ENCODE data around the gene ANKRD52. TPM values are rescaled to one million over a fixed set of nuclear protein-coding genes. Genes with fewer than 3 reads are reported as not detected.
"Not testable (repeated sequence)": the region's sequence is repeated elsewhere in the genome, so short reads cannot be mapped to it uniquely, and the experiment has no call there.

Gene ANKRD52
- total RNA-seq: 10.1 and 17.1 TPM in 2 replicates

DNA sequence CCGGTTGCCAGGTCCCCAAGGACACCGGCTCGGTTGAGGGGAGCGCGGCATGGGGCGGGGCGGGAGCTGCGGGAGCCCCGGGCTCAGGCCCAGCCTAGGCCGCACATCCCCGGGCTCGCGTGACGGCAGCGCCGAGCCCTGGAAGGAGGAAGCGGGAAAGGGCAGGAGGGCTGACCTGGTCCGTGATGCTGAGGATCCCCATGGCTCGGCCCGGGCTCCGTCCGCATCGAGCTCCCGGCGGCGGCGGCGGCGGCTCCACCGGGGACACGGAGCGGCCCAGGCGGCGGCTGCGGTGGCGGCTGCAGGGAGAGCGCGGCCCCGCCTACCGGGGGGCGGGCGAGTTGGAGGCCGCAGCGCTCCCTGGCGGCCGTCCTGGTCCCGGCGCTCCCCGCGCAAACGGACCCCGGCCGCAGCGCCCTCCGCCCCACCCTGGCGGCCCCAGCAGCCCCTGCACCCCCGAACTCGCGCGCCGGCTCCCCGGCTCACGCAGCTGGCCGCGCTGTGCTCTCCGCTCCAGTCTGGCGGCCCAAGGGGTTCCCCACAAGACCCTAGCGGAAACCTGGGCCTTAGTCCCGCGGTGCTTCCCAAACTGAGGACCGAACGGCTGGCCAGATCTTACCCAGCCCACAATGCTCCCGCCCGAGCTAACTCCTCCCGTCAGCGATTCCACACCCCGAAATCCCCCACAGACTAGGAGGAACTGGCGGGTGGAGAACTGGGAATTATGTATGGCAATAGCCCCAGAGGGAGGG, at the start of gene ANKRD52:
Gene ANKRD52, minus strand, starts transcription at position 317 of the 752 bp plus-strand sequence. Its CDS starts 115 bp downstream, at position 202.
- peak; percentile 16 to 72 for DNase-seq (ENCODE audit: low read depth in 2 of 2)

DNA sequence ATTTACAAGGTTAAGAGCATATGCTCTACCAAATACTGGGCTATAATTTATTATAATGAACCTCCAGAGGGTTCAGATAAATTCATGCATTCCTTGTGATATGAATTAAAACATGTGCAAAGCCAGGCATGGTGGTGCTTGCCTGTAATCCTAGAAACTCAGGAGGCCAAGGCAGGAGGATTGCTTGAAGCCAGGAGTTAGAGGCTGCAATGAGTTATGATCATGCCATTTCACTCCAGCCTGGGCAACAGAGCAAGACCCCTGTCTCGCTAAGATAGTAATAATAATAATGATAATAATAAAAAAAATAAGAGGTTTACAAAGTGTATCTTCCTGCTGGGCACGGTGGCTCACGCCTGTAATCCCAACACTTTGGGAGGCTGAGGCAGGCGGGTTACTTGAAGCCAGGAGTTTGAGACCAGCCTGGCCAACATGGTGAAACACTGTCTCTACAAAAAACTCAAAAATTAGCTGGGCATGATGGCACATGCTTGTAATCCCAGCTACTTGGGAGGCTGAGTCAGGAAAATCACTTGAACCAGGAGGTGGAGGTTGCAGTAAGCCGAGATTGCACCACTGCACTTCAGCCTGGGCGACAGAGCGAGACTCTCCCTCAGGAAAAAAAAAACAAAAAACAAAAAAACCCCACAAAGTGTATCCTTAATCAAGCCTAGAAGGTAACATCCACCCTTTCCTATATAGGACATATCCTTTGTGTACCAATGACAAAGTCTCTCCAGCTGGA, 49.2 kb upstream of the ANKRD52 start:
- DNase-seq (ENCODE audit: low read depth in 2 of 2): no peak

DNA sequence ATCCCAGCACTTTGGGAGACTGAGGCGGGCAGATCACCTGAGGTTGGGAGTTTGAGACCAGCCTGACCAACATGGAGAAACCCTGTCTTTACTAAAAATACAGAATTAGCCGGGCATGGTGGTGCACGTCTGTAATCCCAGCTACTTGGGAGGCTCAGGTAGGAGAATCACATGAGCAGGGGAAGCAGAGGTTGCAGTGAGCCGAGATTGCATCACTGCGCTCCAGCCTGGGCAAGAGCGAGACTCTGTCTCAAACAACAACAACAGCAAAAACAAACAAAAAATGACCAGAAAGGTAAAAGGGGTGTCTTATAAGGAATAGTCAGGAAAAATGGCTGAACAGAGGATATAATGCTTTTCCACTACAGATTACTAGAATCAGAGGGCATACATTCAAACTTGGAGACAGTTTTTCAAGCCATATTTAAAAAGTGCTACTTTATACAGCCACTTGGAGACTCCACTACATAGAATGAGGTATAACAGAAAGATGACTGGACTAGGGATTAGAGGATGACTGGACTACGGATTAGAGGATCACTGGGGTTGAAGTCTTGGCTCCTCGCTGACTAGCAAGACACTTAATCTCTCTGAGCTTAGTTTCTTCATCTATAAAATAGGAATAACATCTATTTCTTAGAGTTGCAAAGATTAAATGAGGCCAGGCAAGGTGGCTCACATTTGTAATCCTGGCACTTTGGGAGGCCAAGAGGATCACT, 46.8 kb upstream of the ANKRD52 start:
- DNase-seq (ENCODE audit: low read depth in 2 of 2): no peak

DNA sequence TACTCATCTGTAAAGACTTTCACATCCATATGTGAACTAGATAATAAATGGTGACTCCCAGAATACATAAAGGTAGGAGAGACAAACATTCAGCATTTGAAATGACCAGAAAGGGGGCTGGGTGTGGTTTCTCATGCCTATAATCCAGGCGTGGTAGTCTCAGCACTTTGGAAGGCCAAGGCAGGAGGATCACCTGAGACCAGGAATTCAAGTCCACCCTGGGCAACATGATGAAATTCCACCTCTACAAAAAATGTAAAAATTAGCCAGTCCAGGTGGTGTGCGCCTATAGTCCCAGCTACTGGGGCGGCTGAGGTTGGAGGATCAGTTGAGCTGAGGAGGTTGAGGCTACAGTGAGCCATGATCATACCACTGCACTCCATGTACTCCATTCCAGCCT, 46.1 kb upstream of the ANKRD52 start:
- no peak for DNase-seq (ENCODE audit: low read depth in 2 of 2)

DNA sequence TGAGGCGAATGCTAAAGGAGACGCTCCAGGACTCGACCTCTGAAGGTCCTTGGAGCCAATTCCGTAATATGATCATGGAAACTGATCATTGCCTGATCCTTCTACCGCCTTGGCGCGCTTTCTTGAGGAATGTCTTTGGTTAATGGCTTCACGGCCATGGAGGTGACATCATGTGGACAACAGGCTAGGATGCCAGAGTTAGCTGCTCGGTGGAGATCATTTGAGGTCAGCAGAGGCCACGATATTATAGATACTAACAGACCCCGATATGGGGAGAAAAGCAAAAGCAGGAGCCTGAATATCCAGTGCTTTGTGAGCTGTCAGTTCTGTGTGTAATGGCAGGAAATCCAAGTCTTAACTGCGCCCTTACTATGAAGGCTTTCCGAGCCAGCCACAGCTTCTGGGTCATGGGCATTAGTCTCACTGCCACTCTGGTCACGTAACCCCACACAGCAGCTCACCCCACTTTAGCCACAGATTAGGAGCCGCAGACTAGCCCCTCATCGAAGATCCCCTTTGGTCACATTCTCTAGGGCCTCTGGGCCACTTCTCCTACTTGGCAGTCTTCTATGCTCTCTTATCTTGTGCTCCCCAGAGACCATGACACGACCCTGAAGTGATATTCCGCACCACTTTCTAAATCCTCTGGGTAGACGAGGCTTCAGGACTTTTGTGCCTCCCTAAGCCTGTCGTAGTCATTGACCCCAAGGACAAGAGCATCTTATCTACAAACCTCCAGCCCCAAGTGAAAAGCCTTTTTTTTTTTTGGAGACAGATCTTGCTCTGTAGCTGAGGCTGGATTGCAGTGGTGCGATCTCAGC, 42.7 kb upstream of the ANKRD52 start:
- no peak for DNase-seq (ENCODE audit: low read depth in 2 of 2)

DNA sequence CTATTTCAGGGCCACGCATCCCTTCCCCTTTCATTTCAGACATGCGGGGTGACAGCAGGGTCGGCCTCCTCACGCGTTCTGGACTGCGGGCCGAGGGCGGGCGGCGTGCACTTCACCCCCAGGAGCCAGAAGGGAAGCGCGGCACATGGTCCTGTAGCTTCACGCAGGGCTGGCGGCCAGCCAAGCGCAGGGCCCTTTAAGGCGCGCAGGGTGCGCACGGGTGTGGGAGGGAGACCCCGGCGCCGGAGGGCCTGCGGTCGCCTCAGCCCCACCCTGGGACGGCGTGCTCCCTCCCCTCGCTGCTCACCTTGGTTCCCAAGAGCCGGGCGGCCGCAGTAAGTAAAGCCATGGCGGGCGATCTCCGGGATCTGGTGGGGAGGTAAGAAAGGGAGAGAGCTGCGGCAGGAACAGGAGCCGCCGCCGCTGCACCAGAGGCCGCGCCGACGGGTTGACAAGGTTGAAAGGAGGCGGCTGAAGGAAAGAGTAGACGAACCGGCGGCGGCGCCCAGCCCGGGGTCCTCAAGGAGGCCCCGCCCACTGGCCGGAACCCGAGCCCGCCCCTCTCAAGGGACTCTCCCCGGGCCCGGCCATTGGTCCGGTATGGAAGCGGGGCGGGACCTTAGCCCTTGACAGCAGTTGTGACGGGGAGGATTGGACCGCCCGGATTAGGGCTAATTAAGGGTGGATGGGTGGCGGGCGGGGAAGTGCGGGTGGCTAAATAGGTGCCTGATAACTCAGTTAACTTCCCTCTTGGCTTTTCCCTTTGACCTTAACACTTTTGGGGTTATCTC, 41.9 kb upstream of the ANKRD52 start, which contains the start of gene CS:
Gene CS, minus strand, starts transcription at position 478 of the 791 bp plus-strand sequence. Its CDS starts 129 bp downstream, at position 349.
- DNase-seq (ENCODE audit: low read depth in 2 of 2): peak; percentile 89 to 98

DNA sequence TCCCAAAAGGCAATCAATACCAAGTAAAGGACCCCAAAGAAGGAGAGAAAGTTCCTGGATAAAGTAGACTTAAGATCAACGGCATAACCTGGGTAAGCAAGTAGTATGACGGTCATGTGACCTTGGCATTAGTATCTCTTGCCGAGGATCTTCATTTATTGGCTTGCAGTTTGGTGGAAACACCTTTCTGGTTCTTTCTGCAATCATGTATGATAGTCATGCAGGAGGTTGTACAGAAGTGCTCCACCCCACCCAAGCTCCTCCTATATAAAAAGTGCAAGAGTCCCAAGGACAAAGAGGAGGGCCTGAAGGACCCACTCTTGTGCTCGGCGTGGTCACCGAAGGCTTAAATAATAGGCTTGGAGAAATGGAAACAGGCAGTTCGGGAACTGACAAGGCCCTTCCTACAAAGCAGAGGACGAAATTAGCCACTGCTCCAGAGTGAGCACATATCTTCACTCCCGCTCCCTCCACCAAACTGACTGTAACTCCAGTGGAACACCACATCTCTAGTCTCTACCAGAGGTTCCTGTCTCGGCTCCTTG, 41.2 kb upstream of the ANKRD52 start:
- peak in 1 of 2 donors; percentile 19 for DNase-seq (ENCODE audit: low read depth in 2 of 2)

DNA sequence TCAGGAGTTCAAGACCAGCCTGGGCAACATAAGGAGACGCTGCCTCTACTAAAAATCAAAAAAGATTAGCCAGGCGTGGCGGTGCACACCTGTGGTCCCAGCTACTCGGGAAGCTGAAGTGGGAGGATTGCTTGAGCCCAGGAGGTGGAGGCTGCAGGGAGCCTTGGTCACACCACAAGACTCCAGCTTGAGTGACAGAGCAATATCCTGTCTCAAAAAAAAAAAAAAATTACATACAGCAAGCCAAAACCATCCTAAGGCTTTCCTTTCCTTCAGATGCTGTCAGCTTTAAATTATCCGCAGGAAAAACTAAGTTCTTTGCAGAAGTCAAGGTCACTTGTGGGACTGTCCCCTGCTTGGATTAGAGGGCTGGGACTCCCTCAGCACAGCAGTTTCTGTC, 40.6 kb upstream of the ANKRD52 start:
- no peak for DNase-seq (ENCODE audit: low read depth in 2 of 2)

DNA sequence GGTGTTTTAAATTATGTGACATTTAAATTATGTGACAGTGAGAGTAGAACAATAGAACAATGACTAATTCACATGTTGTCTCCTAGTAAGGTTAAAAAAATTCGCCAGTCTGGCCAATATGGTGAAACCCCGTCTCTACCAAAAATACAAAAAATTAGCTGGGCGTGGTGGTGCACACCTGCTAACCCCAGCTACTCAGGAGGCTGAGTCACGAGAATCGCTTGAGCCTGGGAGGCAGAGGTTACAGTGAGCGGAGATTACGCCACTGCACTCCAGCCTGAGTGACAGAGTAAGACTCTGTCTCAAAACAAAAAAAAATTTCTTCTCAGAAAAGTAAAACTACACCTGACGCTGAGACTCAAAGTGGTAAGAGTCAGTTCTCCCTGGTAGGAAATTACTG, 39.2 kb upstream of the ANKRD52 start:
- DNase-seq (ENCODE audit: low read depth in 2 of 2): no peak

DNA sequence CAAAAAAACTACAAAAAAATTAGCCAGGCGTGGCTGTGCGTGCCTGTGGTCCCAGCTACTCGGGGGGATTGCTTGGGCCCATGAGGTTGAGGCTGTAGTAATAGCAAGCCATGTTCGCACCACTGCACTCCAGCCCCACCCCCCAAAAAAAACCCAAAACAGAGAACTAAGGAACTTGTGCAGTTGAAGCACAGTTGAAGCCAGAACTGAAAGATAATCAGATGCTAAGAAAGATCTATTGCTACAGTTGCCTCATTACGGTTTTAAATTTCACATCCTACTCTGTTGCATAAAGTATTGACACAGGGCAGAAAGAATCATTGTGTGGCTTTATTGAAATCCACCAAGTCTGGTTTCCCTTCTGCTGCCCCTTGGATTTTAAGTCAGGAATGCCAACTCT, 38.1 kb upstream of the ANKRD52 start:
- DNase-seq (ENCODE audit: low read depth in 2 of 2): no peak

DNA sequence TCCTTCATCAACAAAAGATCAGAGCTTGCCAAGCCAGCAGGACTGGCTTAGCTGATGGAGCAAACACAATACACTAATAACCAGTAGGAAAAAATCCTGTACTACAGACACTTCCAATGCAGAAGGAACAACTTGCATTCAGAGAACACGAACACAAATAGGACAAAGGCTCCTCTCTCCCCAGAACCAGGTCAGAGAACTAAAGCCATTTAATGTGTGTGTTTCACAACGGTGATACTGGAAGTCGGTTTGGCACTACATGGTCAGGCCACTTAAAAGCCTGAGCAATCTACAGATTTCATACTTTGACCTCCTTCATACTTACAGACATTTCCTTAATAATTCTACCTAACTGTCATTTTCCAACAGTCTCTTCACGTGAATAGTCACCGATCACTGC, 35.6 kb upstream of the ANKRD52 start:
- DNase-seq (ENCODE audit: low read depth in 2 of 2): no peak

DNA sequence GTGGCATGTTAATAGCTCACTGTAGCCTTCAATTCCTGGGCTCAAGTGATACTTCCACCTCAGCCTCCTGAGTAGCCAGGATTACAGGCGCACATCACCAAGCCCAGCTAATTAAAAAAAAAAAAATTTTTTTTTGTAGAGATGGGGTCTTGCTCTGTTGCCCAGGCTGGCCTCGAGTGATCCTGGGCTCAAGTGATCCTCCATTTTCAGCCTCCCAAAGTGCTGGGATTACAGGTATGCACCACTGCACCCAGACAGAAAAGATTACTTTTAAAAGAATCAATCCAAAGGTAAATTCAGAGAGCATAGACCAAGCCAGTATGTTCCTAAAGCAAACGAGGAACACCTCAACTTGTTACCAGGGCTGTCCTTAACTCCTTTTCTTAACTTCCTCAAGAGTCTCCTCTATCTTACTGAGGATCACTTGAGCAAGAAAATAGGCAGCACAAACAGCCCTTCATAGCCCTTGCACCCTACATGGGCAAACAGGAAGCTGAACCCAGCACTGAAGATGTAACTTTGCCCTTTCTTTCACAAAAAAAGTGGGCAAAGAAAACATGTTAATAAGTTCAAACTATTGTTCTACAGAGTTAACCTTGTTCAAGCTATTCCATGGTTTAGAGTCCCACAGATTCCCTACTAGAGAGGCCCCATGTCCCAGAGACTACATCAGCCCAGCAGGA, 30.7 kb upstream of the ANKRD52 start:
- DNase-seq (ENCODE audit: low read depth in 2 of 2): no peak

DNA sequence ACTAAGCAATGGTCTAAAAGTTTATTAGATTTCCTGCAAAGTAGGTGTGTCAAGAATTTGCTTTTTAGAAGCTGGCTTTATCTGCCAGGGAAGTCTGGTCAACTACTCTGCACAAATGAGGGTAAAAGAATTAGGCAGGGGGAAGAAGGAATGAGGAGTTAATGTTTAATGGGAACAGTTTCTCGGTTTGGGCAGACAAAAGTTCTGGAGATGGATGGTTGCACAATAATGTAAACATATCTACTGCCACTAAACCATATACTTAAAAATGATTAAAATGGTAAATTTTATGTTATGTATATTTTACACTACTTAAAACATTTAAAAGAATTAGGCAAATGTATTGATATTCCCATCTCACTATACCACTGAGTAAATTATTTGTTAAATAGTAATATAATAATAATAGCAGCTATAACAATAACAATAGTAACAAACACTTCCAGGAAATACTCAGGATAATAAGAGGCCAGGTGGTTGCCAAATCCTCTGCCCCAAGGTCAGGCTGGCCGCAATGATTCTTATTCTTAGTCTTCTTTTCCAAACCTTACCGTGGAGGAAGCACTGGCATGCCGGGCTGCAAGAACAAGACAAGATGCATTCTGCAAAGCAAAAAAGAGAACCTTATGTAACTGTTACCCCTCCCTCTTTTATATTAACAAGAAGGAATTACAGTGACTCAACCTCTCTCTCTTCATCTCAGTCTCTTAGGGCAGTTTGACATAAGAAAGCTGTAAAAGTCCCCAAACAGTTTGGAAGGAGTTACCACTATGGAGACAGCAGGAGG, 28.1 kb upstream of the ANKRD52 start:
- DNase-seq (ENCODE audit: low read depth in 2 of 2): peak in 1 of 2 donors; percentile 5

DNA sequence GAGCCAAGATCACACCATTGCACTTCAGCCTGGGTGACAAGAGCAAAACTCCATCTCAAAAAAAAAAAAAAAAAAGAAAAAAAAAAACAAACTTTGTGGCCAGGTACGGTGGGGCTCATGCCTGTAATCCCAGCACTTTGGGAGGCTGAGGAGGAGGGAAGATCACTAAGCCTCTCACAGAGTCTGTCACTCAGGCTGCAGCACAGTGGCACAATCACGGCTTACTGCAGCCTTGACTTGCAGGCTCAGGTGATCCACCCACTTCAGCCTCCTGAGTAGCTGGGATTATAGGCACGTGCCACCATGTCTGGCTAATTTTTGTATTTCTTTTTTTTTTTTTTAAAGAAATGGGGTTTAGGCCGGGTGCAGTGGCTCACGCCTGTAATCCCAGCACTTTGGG, 26.1 kb upstream of the ANKRD52 start:
- not testable (repeated sequence) for DNase-seq (ENCODE audit: low read depth in 2 of 2)

DNA sequence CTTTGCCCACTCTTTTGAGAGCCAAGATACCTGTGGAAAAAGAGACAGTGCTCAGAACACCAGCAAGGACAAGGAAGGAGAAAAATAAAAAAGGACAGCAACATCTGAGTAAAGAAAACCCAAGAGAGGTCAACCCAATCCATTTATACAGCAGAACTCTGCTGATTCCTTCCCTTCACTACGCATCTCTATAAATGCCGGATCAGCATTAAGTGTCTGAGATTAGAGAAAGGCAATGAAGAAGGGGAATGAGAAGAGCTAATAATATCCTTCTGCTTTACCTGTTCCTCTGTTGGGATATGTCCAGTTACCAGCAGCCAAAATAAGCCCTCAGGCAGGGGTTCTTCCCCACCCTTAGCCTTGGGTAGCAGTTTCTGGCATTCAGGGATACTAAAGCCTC, 24.4 kb upstream of the ANKRD52 start:
- no peak for DNase-seq (ENCODE audit: low read depth in 2 of 2)

DNA sequence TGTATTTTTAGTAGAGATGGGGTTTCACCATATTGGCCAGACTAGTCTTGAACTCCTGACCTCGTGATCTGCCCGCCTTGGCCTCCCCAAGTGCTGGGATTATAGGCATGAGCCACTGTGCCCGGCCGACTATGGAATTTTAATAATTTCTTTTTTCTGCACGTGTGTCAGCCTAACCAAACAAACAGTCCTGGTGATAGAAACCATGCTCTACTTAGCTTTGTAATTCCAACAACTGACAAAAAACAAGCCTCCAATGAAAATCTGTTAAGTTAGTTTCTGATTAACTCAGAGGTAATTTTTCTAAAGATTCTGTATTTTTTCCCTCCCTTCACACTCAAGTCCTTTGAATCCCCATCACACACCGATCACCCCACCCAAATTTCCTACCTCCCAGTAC, 23.8 kb upstream of the ANKRD52 start:
- no peak for DNase-seq (ENCODE audit: low read depth in 2 of 2)

DNA sequence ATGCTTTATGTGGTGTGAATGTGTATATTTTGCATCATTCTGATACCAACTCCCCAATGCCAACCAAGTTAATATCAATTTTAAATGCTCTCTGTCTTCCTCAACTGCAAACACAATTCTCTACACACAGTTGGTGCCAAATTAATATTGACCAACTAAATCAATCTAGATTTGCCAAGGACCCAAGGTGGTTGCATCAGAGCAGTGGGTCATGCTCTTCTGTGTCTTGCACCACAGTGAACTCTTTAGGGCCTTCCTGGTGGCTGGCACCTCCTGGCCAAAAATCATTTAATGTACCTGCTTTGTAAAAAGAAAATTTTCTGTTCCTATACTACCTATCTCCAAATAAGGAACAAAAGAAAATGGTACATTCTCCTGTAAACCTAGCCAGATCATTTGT, 22.7 kb upstream of the ANKRD52 start:
- no peak for DNase-seq (ENCODE audit: low read depth in 2 of 2)

DNA sequence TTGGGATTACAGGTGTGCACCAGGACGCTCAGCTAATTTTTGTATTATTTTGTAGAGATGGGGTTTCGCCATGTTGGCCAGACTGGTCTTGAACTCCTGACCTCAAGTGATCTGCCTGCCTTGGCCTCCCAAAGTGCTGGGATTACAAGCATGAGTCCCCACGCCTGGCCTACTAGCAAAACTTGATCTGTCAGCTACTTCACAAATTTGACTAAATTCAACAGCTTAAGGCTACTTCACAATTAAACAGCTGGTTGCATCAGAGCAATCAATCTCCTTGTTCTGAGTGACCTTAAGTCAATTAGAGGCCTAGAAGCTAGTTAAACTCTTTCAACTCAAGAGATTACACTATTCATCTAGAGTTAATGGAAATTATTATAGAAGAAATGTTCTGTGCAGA, 20.7 kb upstream of the ANKRD52 start:
- no peak for DNase-seq (ENCODE audit: low read depth in 2 of 2)

DNA sequence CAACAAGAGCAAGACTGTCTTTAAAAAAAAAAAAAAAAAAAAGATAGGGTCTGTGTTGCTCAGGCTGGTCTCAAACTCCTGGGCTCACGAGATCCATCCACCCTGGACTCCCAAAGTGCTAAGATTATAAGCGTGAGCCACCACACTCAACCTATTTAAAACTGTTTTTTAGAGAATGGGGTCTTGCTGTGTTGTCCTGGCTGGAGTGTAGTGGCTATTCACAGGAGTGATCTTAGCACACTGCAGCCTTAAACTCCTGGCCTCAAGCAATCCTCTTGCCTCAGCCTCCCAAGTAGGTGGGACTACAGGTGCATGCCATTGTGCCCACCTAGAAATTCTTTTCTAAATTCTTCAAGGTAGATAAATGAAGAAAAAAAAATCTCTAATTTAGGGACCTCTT, 16.1 kb upstream of the ANKRD52 start:
- DNase-seq (ENCODE audit: low read depth in 2 of 2): no peak
